C4-2B (cell line): ENCODE results near the gene CFAP69.

Experiments
- H3K27ac ChIP-seq: fragments of 450-650 bp; 2 replicates; pipeline ENCODE4 v1.5.1; 2017
- CTCF ChIP-seq: fragments of 450-650 bp; conservative IDR thresholded peaks from 2 replicates; pipeline ENCODE4 v1.5.1; 2017; ENCODE audit warnings: mild to moderate bottlenecking
- ZFX ChIP-seq: fragments of 450-650 bp; IDR thresholded peaks from 2 replicates; pipeline ENCODE4 v1.6.1; 2017

CFAP69 gene

GRCh38 chr7:90231304-90231703 is 13.7 kb upstream of the CFAP69 start:
- TF ChIP-seq CTCF (no peak), ZFX (no peak)
- no peak overlapping the region for H3K27ac ChIP-seq

- H3K27ac ChIP-seq = no peak overlapping the region
- TF ChIP-seq ZFX = no peak
- TF ChIP-seq CTCF = no peak
Observed at GRCh38 chr7:90232430-90232829, 12.5 kb upstream of the CFAP69 start.

- no peak for TF ChIP-seq CTCF
- no peak for TF ChIP-seq ZFX
- H3K27ac ChIP-seq = peak overlapping the region; percentile 28; the same call in 1 of the 2 replicates
Observed at GRCh38 chr7:90233569-90233968, 11.4 kb upstream of the CFAP69 start.

GRCh38 chr7:90236721-90237289 is 8.2 kb upstream of the CFAP69 start:
- no peak for TF ChIP-seq CTCF
- TF ChIP-seq ZFX = no peak
- peak overlapping the region; percentile 38; the same call in 1 of the 2 replicates for H3K27ac ChIP-seq

GRCh38 chr7:90238022-90238421 is 7.0 kb upstream of the CFAP69 start:
- peak overlapping the region; percentile 48 for H3K27ac ChIP-seq
- no peak for TF ChIP-seq ZFX
- TF ChIP-seq CTCF = no peak

- TF ChIP-seq ZFX = no peak
- TF ChIP-seq CTCF = no peak
- H3K27ac ChIP-seq = peak overlapping the region; percentile 48; the same call in 1 of the 2 replicates
Observed at GRCh38 chr7:90238583-90238982, 6.4 kb upstream of the CFAP69 start.

- TF ChIP-seq CTCF = no peak
- TF ChIP-seq ZFX = no peak
- H3K27ac ChIP-seq = peak overlapping the region; percentile 48; the same call in 1 of the 2 replicates
Observed at GRCh38 chr7:90239050-90239449, 5.9 kb upstream of the CFAP69 start.
